Suppressor macrophage treated with lipopolysaccharide for 1 hour (primary cell): ENCODE data around the gene STON2.
A peak's percentile ranks its signal among the peaks of the same experiment; 100 is the strongest.
"Not testable (repeated sequence)": the region's sequence is repeated elsewhere in the genome, so short reads cannot be mapped to it uniquely, and the experiment has no call there.

Experiments
- DNase-seq, 3 donors: peaks; one replicate each; pipeline ENCODE4 v3.0.0-alpha.2; 2020 to 2022

Gene STON2

DNA sequence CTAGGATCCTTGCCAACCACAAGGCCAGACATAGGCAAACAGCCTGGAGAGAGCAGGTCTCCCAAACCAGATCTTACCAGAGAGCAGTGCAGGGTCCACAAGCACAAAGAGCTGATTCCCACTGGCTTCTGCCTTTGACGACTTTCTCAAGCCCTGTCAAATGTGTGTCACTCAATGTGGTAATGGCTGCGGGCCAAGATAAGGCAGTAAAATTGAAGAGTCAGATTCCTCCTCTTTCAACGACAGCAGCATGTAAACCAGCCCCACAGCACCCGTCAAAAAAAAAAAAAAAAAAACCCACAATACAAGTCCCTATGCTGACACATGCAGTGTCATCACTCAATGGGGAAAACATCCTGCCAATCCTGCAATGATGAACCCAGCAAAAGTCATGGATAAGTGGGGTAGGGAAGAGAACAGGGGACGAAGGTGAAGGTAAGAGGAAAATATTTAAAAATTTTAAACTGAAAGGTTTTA is at the start of gene STON2:
Gene STON2, minus strand, starts transcription at position 123 of the 477 bp plus-strand sequence. CDS start 1,942 bp downstream, outside the sequence.
- peak; percentile 78 to 92 (median 86) for DNase-seq

- DNase-seq: no peak
Measured at GRCh38 chr14:81449576-81449975, 49.5 kb upstream of the STON2 start.

GRCh38 chr14:81449114-81449513 is 49.0 kb upstream of the STON2 start:
- DNase-seq: no peak

GRCh38 chr14:81447021-81447764 is 47.1 kb upstream of the STON2 start:
- DNase-seq: no peak

GRCh38 chr14:81446279-81447007 is 46.3 kb upstream of the STON2 start:
- DNase-seq: no peak

GRCh38 chr14:81441626-81442134 is 41.6 kb upstream of the STON2 start:
- DNase-seq: no peak

DNA sequence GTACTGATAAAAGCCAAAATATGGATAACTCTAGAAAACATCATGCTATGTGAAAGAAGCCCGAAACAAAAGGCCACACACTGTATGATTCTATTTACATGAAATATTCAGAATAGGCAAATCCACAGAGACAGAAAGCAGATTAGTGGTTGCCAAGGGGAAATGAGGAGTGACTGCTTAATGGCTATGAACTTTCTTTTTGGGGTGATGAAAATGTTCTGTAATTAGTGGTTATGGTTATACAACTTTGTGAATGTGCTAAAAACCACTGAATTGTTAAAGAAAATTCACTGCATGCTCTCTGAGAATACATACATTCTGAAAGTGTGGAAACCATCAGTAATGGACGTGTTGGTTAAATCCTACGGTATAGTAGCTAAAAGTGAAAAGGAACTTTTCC is 39.9 kb upstream of the STON2 start:
- no peak for DNase-seq

DNA sequence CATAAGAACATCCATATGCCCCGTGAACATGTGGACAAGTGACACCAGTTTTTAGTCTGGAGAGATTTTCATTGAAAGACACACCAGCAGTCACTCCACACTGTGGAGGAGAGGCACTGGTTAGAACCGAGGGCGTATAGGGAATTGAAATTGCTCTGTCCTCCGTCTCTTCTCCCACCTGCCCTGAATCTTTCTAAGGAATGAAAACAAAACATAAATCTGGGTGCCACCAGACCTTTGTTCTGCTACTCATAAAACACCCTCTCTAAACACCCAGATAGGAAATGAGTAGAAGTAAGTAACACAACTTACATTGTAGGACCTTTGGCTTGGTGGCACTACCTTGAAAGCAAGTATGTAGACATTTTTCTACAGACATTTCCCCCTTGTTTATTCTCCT is 37.1 kb upstream of the STON2 start:
- DNase-seq: no peak

- DNase-seq: peak; percentile 79 to 93 (median 83)
Measured at GRCh38 chr14:81436296-81437138, 36.4 kb upstream of the STON2 start.

GRCh38 chr14:81435391-81436295 is 35.5 kb upstream of the STON2 start:
- DNase-seq: peak; percentile 45 to 55 (median 48)

GRCh38 chr14:81435048-81435390 is 34.9 kb upstream of the STON2 start:
- DNase-seq: no peak

- no peak for DNase-seq
Measured at GRCh38 chr14:81434230-81434629, 34.1 kb upstream of the STON2 start.

GRCh38 chr14:81433378-81433777 is 33.3 kb upstream of the STON2 start:
- no peak for DNase-seq

GRCh38 chr14:81432219-81432661 is 32.1 kb upstream of the STON2 start:
- no peak for DNase-seq

GRCh38 chr14:81430235-81430634 is 30.1 kb upstream of the STON2 start:
- DNase-seq: no peak

DNA sequence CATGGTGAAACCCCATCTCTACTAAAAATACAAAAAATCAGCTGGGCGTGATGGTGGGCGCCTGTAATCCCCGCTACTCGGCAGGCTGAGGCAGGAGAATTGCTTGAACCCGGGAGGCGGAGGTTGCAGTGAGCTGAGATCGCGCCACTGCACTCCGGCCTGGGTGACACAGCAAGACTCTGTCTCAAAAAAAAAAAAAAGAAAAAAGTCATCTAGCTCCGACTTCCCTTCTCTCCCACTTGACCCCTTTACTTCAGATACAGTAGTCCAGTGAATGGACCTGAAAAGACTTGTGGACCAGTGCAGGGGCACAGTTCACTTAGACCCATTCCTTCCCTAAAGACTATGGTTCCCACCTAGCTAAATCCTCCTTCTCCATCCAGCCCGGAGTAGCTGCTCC is 29.6 kb upstream of the STON2 start:
- not testable (repeated sequence) for DNase-seq

- DNase-seq: no peak
Measured at GRCh38 chr14:81429028-81429427, 28.9 kb upstream of the STON2 start.

- DNase-seq: peak; percentile 54 to 58 (median 55)
Measured at GRCh38 chr14:81427348-81428058, 27.4 kb upstream of the STON2 start.

GRCh38 chr14:81423504-81423903 is 23.4 kb upstream of the STON2 start:
- DNase-seq: peak; percentile 53 to 69 (median 60)

- DNase-seq: no peak
Measured at GRCh38 chr14:81418057-81418790, 18.1 kb upstream of the STON2 start.
